ENCODE measurements around the gene SNRNP48.

Gene SNRNP48

GRCh38 chr6:7658543-7658942, 68.5 kb downstream of the SNRNP48 start:
- Histone ChIP-seq H3K4me3 (ENCODE audit: low read length) (no peak overlapping the region), H3K27me3 (ENCODE audit: control insufficient read depth, insufficient read depth, low read length) (no peaks in the 10 kb centered on the region), H3K4me1 (ENCODE audit: control insufficient read depth, insufficient read depth, low read length) (no peaks in the 10 kb centered on the region)

GRCh38 chr6:7661364-7661763, 71.4 kb downstream of the SNRNP48 start:
- H3K4me1 ChIP-seq (ENCODE audit: control insufficient read depth, insufficient read depth, low read length) = no peaks in the 10 kb centered on the region
- H3K36me3 ChIP-seq (ENCODE audit: control insufficient read depth, insufficient read depth, low read length) = no peaks in the 10 kb centered on the region
- no peaks in the 10 kb centered on the region for H3K27me3 ChIP-seq (ENCODE audit: control insufficient read depth, insufficient read depth, low read length)
- no peak overlapping the region for H3K4me3 ChIP-seq (ENCODE audit: low read length)
- no peaks in the 10 kb centered on the region for H3K9me3 ChIP-seq (ENCODE audit: control insufficient read depth, low read length)
- H3K9ac ChIP-seq (ENCODE audit: low read length) = no peak overlapping the region

More at GRCh38 chr6:7658543-7658942, 68.5 kb downstream of the SNRNP48 start:
- H3K9me3 ChIP-seq (ENCODE audit: control insufficient read depth, low read length) = no peaks in the 10 kb centered on the region
- no peaks in the 10 kb centered on the region for H3K36me3 ChIP-seq (ENCODE audit: control insufficient read depth, insufficient read depth, low read length)
- no peak overlapping the region for H3K9ac ChIP-seq (ENCODE audit: low read length)

Data from mucosa of stomach (tissue), 1 donor.